ENCODE results near the gene NTN1. TPM values are rescaled to one million over a fixed set of nuclear protein-coding genes. Genes with fewer than 3 reads are reported as not detected.

The NTN1 gene
- polyA plus RNA-seq, 3 donors = 0.03 to 0.04 TPM; not detected in 1

GRCh38 chr17:9237661-9238301 lies 216.5 kb downstream of the NTN1 start:
- no peak overlapping the region for H3K27ac ChIP-seq (ENCODE audit: low read depth in 1 of 2, low read length in 2 of 2)
- no peak overlapping the region for H2AFZ ChIP-seq (ENCODE audit: insufficient read depth, low read depth, low read length, poor library complexity, severe bottlenecking)
- H3K9ac ChIP-seq (ENCODE audit: insufficient read depth, low read length, poor library complexity, severe bottlenecking) = no peak overlapping the region
- Mint-ChIP-seq H3K4me1 (peaks cover 18% of the 10 kb centered on the region), H3K4me3 (no peak overlapping the region), H3K27me3 (ENCODE audit: low read depth in 3 of 3) (peaks cover 19 to 53% (median 38%) of the 10 kb centered on the region in 3 donors), H3K36me3 (no peaks in the 10 kb centered on the region), H3K27ac (peak overlapping the region in 1 of 7 donors; percentile 70), H3K9me3 (peaks cover 0 to 6% (median 0%) of the 10 kb centered on the region in 7 donors)
- no peaks in the 10 kb centered on the region for H3K79me2 ChIP-seq (ENCODE audit: insufficient read depth, low read length)
- no peaks in the 10 kb centered on the region for H3K36me3 ChIP-seq (replicated peaks in 1 of 2; ENCODE audit: control insufficient read depth in 1 of 2, insufficient read depth in 2 of 2, low read length in 2 of 2)
- no peak overlapping the region for H3K4me2 ChIP-seq (replicated peaks; ENCODE audit: extremely low read depth, low read length, poor library complexity, severe bottlenecking)
- H4K20me1 ChIP-seq (ENCODE audit: insufficient read depth, low read length) = no peaks in the 10 kb centered on the region
- peaks cover under 1 to 34% of the 10 kb centered on the region in 2 donors for H3K27me3 ChIP-seq (ENCODE audit: control insufficient read depth in 2 of 2, insufficient read depth in 2 of 2, low read length in 2 of 2)
- peaks cover 9 to 18% of the 10 kb centered on the region in 2 donors for H3K4me1 ChIP-seq (ENCODE audit: control insufficient read depth in 1 of 2, insufficient read depth in 2 of 2, low read length in 2 of 2)
- DNase-seq = no peak
- intact Hi-C loops (cut with micrococcal nuclease) = no loop called here
- no peak for TF ChIP-seq CTCF (IDR thresholded peaks at IDR 0.05)
- 90% methylated on average over 8 of the region's 13 CpGs for WGBS (ENCODE audit: insufficient coverage)
- no peaks in the 10 kb centered on the region for H3K9me3 ChIP-seq (replicated peaks in 1 of 2; ENCODE audit: control insufficient read depth in 1 of 2, insufficient read depth in 1 of 2, low read length in 2 of 2)
- H3K4me3 ChIP-seq (replicated peaks in 1 of 3; ENCODE audit: low read depth in 2 of 3, low read length in 3 of 3) = no peak overlapping the region

GRCh38 chr17:9238340-9239245 lies 217.3 kb downstream of the NTN1 start:
- peak overlapping the region; percentile 53 for H3K9ac ChIP-seq (ENCODE audit: insufficient read depth, low read length, poor library complexity, severe bottlenecking)
- H3K9me3 Mint-ChIP-seq = peaks cover 0 to 6% (median 0%) of the 10 kb centered on the region in 7 donors
- DNase-seq = no peak
- TF ChIP-seq CTCF (IDR thresholded peaks at IDR 0.05) = no peak
- peaks cover 11 to 45% (median 30%) of the 10 kb centered on the region in 3 donors for H3K27me3 Mint-ChIP-seq (ENCODE audit: low read depth in 3 of 3)
- H3K36me3 ChIP-seq (replicated peaks in 1 of 2; ENCODE audit: control insufficient read depth in 1 of 2, insufficient read depth in 2 of 2, low read length in 2 of 2) = no peaks in the 10 kb centered on the region
- peak overlapping the region in 1 of 7 donors; percentile 70 for H3K27ac Mint-ChIP-seq
- H3K79me2 ChIP-seq (ENCODE audit: insufficient read depth, low read length) = no peaks in the 10 kb centered on the region
- WGBS (ENCODE audit: insufficient coverage) = 93% methylated on average over 11 of the region's 12 CpGs
- peak overlapping the region; percentile 76 for H2AFZ ChIP-seq (ENCODE audit: insufficient read depth, low read depth, low read length, poor library complexity, severe bottlenecking)
- peaks cover 0 to 26% of the 10 kb centered on the region in 2 donors for H3K27me3 ChIP-seq (ENCODE audit: control insufficient read depth in 2 of 2, insufficient read depth in 2 of 2, low read length in 2 of 2)
- H3K9me3 ChIP-seq (replicated peaks in 1 of 2; ENCODE audit: control insufficient read depth in 1 of 2, insufficient read depth in 1 of 2, low read length in 2 of 2) = no peaks in the 10 kb centered on the region
- peak overlapping the region; percentile 76 for H3K4me2 ChIP-seq (replicated peaks; ENCODE audit: extremely low read depth, low read length, poor library complexity, severe bottlenecking)
- H3K4me1 ChIP-seq (ENCODE audit: control insufficient read depth in 1 of 2, insufficient read depth in 2 of 2, low read length in 2 of 2) = peaks cover 9 to 18% of the 10 kb centered on the region in 2 donors
- peak overlapping the region in 1 of 3 experiments; percentile 67 for H3K4me3 ChIP-seq (replicated peaks in 1 of 3; ENCODE audit: low read depth in 2 of 3, low read length in 3 of 3)
- no peaks in the 10 kb centered on the region for H4K20me1 ChIP-seq (ENCODE audit: insufficient read depth, low read length)
- no peaks in the 10 kb centered on the region for H3K36me3 Mint-ChIP-seq
- peaks cover 18% of the 10 kb centered on the region for H3K4me1 Mint-ChIP-seq
- intact Hi-C loops (cut with micrococcal nuclease) = no loop called here
- H3K27ac ChIP-seq (ENCODE audit: low read depth in 1 of 2, low read length in 2 of 2) = no peak overlapping the region
- H3K4me3 Mint-ChIP-seq = peak overlapping the region; percentile 80 to 88
